Upper lobe of left lung (tissue), 6 donors: ENCODE results near the gene ZNF213. TPM values are rescaled to one million over a fixed set of nuclear protein-coding genes. Genes with fewer than 3 reads are reported as not detected.

Source experiments
- ATAC-seq, 2 donors: fragments of 200-7000 bp; cut with Tn5 transposase; one replicate each; pipeline ENCODE4 v1.9.1; 2022; ENCODE audit warnings: mild to moderate bottlenecking in 2 of 2, moderate library complexity in 2 of 2; ENCODE audit not compliant: low FRiP score in 2 of 2
- DNase-seq, 2 donors: peaks; one replicate each; pipeline ENCODE4 v3.0.0-alpha.2; 2019 to 2020
- H3K27ac ChIP-seq, 4 donors: fragments of 200-600 bp; sonication (generic); one replicate each; pipeline ENCODE4 v1.5.1; 2016 to 2019
- H3K27me3 ChIP-seq, 4 donors: fragments of 200-600 bp; sonication (generic); one replicate each; pipeline ENCODE4 v1.5.1; 2017 to 2019
- H3K36me3 ChIP-seq, 4 donors: fragments of 200-600 bp; sonication (generic); one replicate each; pipeline ENCODE4 v1.5.1; 2016 to 2019
- H3K4me1 ChIP-seq, 4 donors: fragments of 200-600 bp; sonication (generic); one replicate each; pipeline ENCODE4 v1.5.1; 2018 to 2019
- H3K4me3 ChIP-seq, 4 donors: fragments of 200-600 bp; sonication (generic); one replicate each; pipeline ENCODE4 v1.5.1; 2017 to 2019; ENCODE audit warnings: mild to moderate bottlenecking in 2 of 4, moderate library complexity in 1 of 4
- H3K9me3 ChIP-seq, 4 donors: fragments of 200-600 bp; sonication (generic); one replicate each; pipeline ENCODE4 v1.5.1; 2018 to 2019
- CTCF ChIP-seq, 6 experiments: fragments of 450-650 bp in 4 of 6; fragments of 200-600 bp in 2 of 6; sonication (generic) in 2 of 6; IDR thresholded peaks; one replicate each; pipeline ENCODE4 v1.5.1; 2016 to 2019; ENCODE audit warnings: antibody characterized with exemption in 6 of 6
- EP300 ChIP-seq, 4 donors: sonication (generic); formaldehyde crosslinking; IDR thresholded peaks; one replicate each; pipeline ENCODE4 v1.5.1; 2017; ENCODE audit warnings: antibody characterized with exemption in 4 of 4, control low read depth in 2 of 4
- POLR2A ChIP-seq, 4 donors: fragments of 450-650 bp; IDR thresholded peaks; one replicate each; pipeline ENCODE4 v1.5.1; 2016 to 2017; ENCODE audit warnings: antibody characterized with exemption in 4 of 4, mild to moderate bottlenecking in 2 of 4
- POLR2AphosphoS5 ChIP-seq, 2 donors: sonication (generic); formaldehyde crosslinking; IDR thresholded peaks; one replicate each; pipeline ENCODE4 v1.5.1; 2017; ENCODE audit warnings: antibody characterized with exemption in 2 of 2
- WGBS, 2 donors: methylation state at CpG; one replicate each; pipeline ENCODE4 v1.1.5; 2017 to 2018; 5-methylcytosine and 5-hydroxymethylcytosine counted together
- total RNA-seq, 6 donors: library from RNA; depleted of rRNA in 4 of 6; stranded (reverse); fragments of >200 nt in 4 of 6; gene quantifications; one replicate each; pipeline versions ENCODE4 v1.1.0 to v1.2.1, GENCODE V29; 2016 to 2021
- donor health status: DM: no; HTN: no; CAD: no; lungs with moderate emphysema.
- donor health status: DM: no; HTN: yes; CAD: no; lungs with severe emphysema.

ZNF213 gene
- total RNA-seq, 6 donors from 2014 or later = 4.2 to 20.3 (median 11.6) TPM

DNA sequence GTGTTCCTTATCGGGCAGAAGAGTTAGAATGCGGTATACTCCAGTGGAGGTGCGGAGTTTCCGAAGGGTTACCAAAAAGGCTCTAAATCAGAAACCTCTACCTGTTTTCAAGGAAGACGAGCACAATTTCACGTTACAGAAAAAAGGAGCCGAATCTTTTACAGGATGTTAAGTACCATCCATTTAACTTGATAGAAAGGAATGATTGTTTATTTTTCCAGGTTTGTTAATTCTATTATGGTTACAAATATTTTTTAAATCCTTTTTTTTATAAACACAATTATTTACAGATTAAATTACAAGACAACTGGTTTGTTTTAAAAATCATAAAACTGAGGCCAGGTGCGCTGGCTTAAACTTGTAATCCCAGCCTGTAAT is 18.2 kb downstream of the ZNF213 start:
- Histone ChIP-seq H3K27ac (peak overlapping the region in 2 of 4 donors; percentile 48 to 68), H3K9me3 (no peaks in the 10 kb centered on the region), H3K4me3 (peak overlapping the region in 2 of 4 donors; percentile 48 to 72), H3K36me3 (no peaks in the 10 kb centered on the region), H3K27me3 (no peaks in the 10 kb centered on the region), H3K4me1 (peaks cover 21 to 48% (median 37%) of the 10 kb centered on the region in 4 donors)
- DNase-seq (no peak), ATAC-seq (no peak)
- WGBS, 2 donors = 11 to 16% methylated on average over 8 of the region's 8 CpGs
- TF ChIP-seq EP300 (IDR thresholded peaks at IDR 0.05) (no peak), POLR2AphosphoS5 (IDR thresholded peaks at IDR 0.05) (no peak), CTCF (IDR thresholded peaks at IDR 0.05) (no peak), POLR2A (IDR thresholded peaks at IDR 0.05) (peak in 1 of 4 donors; percentile 18)

DNA sequence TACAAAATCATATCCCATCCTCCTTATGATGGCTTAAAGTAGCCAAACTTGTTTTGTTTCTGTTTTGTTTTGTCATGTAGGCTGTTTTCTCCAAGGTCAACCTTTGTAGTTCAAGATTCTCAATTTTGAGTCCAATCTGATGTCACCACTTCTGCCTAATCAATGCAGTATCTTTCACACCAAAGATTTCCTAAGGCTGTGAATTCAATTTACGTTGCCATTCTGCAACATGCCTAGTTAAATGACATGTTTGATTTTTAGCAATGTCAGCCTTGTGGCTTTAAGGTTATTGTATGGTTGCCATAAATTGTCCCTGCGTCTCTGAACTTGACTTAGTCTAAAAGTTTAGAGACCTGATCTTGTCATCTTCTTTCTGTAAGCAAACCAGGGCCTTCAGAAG is 20.4 kb downstream of the ZNF213 start:
- Histone ChIP-seq H3K4me3 (no peak overlapping the region), H3K9me3 (no peaks in the 10 kb centered on the region), H3K36me3 (no peaks in the 10 kb centered on the region), H3K4me1 (peaks cover 24 to 50% (median 34%) of the 10 kb centered on the region in 4 donors), H3K27ac (no peak overlapping the region), H3K27me3 (no peaks in the 10 kb centered on the region)
- ATAC-seq (no peak), DNase-seq (no peak)
- 87 to 96% methylated on average over 2 of the region's 2 CpGs for WGBS, 2 donors
- no peak for TF ChIP-seq EP300 (IDR thresholded peaks at IDR 0.05)
- no peak for TF ChIP-seq POLR2A (IDR thresholded peaks at IDR 0.05)
- TF ChIP-seq POLR2AphosphoS5 (IDR thresholded peaks at IDR 0.05) = no peak
- no peak for TF ChIP-seq CTCF (IDR thresholded peaks at IDR 0.05)

GRCh38 chr16:3155972-3156371 is 21.1 kb downstream of the ZNF213 start:
- DNase-seq = no peak
- Histone ChIP-seq H3K4me1 (peaks cover 20 to 47% (median 30%) of the 10 kb centered on the region in 4 donors), H3K9me3 (no peaks in the 10 kb centered on the region), H3K4me3 (no peak overlapping the region), H3K27me3 (no peaks in the 10 kb centered on the region), H3K36me3 (no peaks in the 10 kb centered on the region), H3K27ac (no peak overlapping the region)
- TF ChIP-seq POLR2A (IDR thresholded peaks at IDR 0.05) = no peak
- TF ChIP-seq CTCF (IDR thresholded peaks at IDR 0.05) = no peak
- TF ChIP-seq POLR2AphosphoS5 (IDR thresholded peaks at IDR 0.05) = no peak
- WGBS, 2 donors = 90 to 95% methylated on average over 3 of the region's 3 CpGs
- no peak for ATAC-seq

DNA sequence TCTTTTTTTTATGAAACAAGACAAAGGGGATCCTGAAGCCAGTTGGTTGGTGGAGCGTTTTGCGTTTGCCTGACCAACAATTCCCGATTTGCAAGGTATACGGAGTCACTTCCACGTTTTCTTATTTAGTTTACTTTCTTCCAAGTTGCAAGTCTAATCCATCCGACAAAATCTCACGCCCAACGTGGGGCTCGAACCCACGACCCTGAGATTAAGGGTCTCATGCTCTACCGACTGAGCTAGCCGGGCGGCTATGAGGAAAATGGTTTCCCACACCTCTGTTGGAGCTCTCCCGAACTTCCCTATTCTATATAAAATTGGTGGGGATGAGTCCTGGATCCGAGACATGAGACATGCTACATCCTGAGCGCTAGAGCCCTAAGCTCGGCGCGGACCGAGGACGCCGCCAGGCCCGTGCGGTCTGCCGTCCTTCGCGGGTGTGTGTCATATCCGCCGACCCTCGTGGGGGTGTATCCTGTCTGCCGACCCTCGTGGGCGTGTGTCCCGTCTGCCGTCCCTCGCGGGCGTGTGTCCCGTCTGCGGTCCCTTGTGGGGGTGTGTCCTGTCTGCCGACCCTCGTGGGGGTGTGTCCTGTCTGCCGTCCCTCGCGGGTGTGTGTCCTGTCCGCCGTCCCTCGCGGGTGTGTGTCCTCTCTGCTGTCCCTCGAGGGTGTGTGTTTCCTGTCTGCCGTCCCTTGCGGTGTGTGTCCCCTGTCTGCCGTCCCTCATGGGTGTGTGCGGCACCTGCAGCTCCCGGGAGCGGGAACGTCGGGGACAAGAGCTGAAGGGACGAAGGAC is 22.6 kb downstream of the ZNF213 start:
- ATAC-seq = peak; percentile 44 to 48
- TF ChIP-seq POLR2A (IDR thresholded peaks at IDR 0.05) (no peak), EP300 (IDR thresholded peaks at IDR 0.05) (no peak), CTCF (IDR thresholded peaks at IDR 0.05) (no peak), POLR2AphosphoS5 (IDR thresholded peaks at IDR 0.05) (no peak)
- Histone ChIP-seq H3K4me3 (peak overlapping the region; percentile 42 to 71 (median 66)), H3K27me3 (no peaks in the 10 kb centered on the region), H3K36me3 (no peaks in the 10 kb centered on the region), H3K27ac (peak overlapping the region; percentile 84 to 90 (median 89)), H3K9me3 (no peaks in the 10 kb centered on the region), H3K4me1 (peaks cover 6 to 32% (median 17%) of the 10 kb centered on the region in 4 donors)
- WGBS, 2 donors = 2 to 3% methylated on average over 23 to 30 of the region's 59 CpGs
- peak; percentile 66 to 89 for DNase-seq
